Activated CD4-positive, alpha-beta T cell treated with anti-CD3 and anti-CD28 coated beads for 36 hours (primary cell): ENCODE measurements around the gene SERPINA4. TPM values are rescaled to one million over a fixed set of nuclear protein-coding genes. Genes with fewer than 3 reads are reported as not detected.

ENCODE experiments used
- ATAC-seq: fragments of 200-7000 bp; cut with Tn5 transposase; one replicate; pipeline ENCODE4 v1.10.0; 2021; ENCODE audit warnings: mild to moderate bottlenecking, moderate library complexity
- CTCF ChIA-PET: fragments of 350-600 bp; sonication (Branson Sonifier 250); formaldehyde crosslinking; loops from one replicate; lab custom pipeline; 2021; ENCODE audit warnings: antibody characterized with exemption; lab: Charles Lee
- POLR2A ChIA-PET: fragments of 350-600 bp; sonication (Branson Sonifier 250); formaldehyde crosslinking; loops from one replicate; lab custom pipeline; 2021; ENCODE audit warnings: antibody characterized with exemption, inconsistent platforms; lab: Charles Lee
- DNase-seq: peaks from one replicate; pipeline ENCODE4 v3.0.0-alpha.2; 2020
- H3K27ac Mint-ChIP-seq: one replicate; pipeline ENCODE4 v1.8.0; 2021; ENCODE audit warnings: mixed read lengths
- H3K27me3 Mint-ChIP-seq: one replicate; pipeline ENCODE4 v1.8.0; 2021; ENCODE audit warnings: mixed read lengths
- H3K36me3 Mint-ChIP-seq: one replicate; pipeline ENCODE4 v1.8.0; 2021; ENCODE audit warnings: low read depth, mixed read lengths
- H3K4me1 Mint-ChIP-seq: one replicate; pipeline ENCODE4 v1.8.0; 2021; ENCODE audit warnings: mixed read lengths
- H3K4me3 Mint-ChIP-seq: one replicate; pipeline ENCODE4 v1.8.0; 2021; ENCODE audit warnings: mild to moderate bottlenecking, moderate library complexity, mixed read lengths
- H3K9me3 Mint-ChIP-seq: one replicate; pipeline ENCODE4 v1.8.0; 2021; ENCODE audit warnings: low read depth, mixed read lengths
- intact Hi-C, 2 experiments: fragments of 100-400 bp; cut with DNase I in 1 of 2; cut with micrococcal nuclease in 1 of 2; formaldehyde crosslinking; loops; one replicate each; pipeline versions ENCODE4 v1.14.2 to v1.15.1; 2022 to 2024; cut with DNase I, micrococcal nuclease
- total RNA-seq, 2 experiments: library from RNA; stranded (reverse); gene quantifications; one replicate each; pipeline ENCODE4 v1.2.3, GENCODE V29; 2021

Gene SERPINA4
- total RNA-seq, 2 experiments from 2014 or later: not detected

GRCh38 chr14:94611179-94611578, 49.9 kb downstream of the SERPINA4 start:
- ChIA-PET POLR2A (no interaction called here), CTCF (no interaction called here)
- peaks cover 4% of the 10 kb centered on the region for H3K27me3 Mint-ChIP-seq
- H3K27ac Mint-ChIP-seq: no peak overlapping the region
- ATAC-seq: no peak
- H3K4me1 Mint-ChIP-seq: no peaks in the 10 kb centered on the region
- no peaks in the 10 kb centered on the region for H3K9me3 Mint-ChIP-seq
- H3K36me3 Mint-ChIP-seq: no peaks in the 10 kb centered on the region
- no peak for DNase-seq
- no peak overlapping the region for H3K4me3 Mint-ChIP-seq
- intact Hi-C loops: no loop called here

GRCh38 chr14:94612174-94612573, 50.9 kb downstream of the SERPINA4 start, which contains the start of gene SERPINA3:
SERPINA3 (plus strand) TSS chr14:94612391; CDS start chr14:94614442, 2,051 bp downstream.
- Mint-ChIP-seq H3K27ac (no peak within 1 kb of the TSS), H3K27me3 (peaks cover 4% of the 10 kb centered on the region), H3K36me3 (no peaks in the 10 kb centered on the region), H3K4me1 (no peaks in the 10 kb centered on the region), H3K9me3 (peaks cover 1% of the 10 kb centered on the region), H3K4me3 (no peak within 1 kb of the TSS)
- ATAC-seq: no peak
- intact Hi-C loops: no loop called here
- DNase-seq: no peak
- ChIA-PET CTCF (no interaction called here), POLR2A (no interaction called here)

- Mint-ChIP-seq H3K27ac (no peak overlapping the region), H3K4me3 (no peak overlapping the region), H3K27me3 (no peaks in the 10 kb centered on the region), H3K36me3 (no peaks in the 10 kb centered on the region), H3K4me1 (no peaks in the 10 kb centered on the region), H3K9me3 (peaks cover 2% of the 10 kb centered on the region)
- ATAC-seq (no peak), DNase-seq (no peak)
- CTCF ChIA-PET: interaction anchor here (0.5 kb wide), 1 partner anchor 75 kb away, joined by 3 read pairs; no protein-coding TSS in a partner anchor
- POLR2A ChIA-PET: interaction anchor here (0.7 kb wide), 1 partner anchor 1037 kb away, joined by 4 read pairs; no protein-coding TSS in a partner anchor
- intact Hi-C loops: no loop called here
Observed at GRCh38 chr14:94612580-94613554, 51.6 kb downstream of the SERPINA4 start.

DNA sequence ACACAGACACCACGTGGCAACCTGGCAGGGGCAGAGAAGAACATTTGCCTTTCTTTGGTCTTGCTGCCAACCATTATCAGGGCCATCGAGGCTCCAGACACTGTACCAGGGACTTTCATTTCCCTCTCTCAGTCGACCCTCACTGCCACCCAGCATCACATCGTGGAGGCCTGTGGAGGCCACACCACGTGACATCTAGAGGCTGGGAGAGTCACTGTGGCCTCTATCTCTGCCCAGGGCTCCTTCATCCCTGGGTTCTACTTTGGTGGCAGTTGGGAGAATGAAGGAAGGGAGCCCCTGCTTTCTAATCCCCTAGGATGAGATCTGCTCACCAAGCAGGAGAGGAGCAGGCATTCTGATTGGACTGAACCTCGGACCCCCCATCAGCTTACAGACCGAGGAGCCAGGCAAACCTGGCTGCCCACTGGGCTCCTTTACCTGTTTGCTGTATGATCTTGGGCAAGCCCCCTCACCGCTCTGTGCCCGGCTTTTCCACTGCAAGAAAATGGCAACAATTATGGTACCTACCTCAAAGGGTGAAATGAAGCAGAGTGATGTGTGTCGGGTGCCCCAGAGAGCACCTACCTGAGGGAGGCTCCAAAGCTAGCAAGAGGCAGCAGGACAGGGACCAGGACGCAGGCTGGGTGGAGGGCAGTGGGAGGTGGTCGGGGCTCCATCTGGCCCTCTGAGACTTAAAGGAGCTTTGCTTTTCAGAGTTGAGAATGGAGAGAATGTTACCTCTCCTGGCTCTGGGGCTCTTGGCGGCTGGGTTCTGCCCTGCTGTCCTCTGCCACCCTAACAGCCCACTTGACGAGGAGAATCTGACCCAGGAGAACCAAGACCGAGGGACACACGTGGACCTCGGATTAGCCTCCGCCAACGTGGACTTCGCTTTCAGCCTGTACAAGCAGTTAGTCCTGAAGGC, 52.7 kb downstream of the SERPINA4 start:
- intact Hi-C loops: no loop called here
- DNase-seq: no peak
- ATAC-seq: no peak
- H3K4me1 Mint-ChIP-seq: no peaks in the 10 kb centered on the region
- H3K4me3 Mint-ChIP-seq: no peak overlapping the region
- H3K27me3 Mint-ChIP-seq: no peaks in the 10 kb centered on the region
- peaks cover 2% of the 10 kb centered on the region for H3K9me3 Mint-ChIP-seq
- no peak overlapping the region for H3K27ac Mint-ChIP-seq
- H3K36me3 Mint-ChIP-seq: no peaks in the 10 kb centered on the region
- POLR2A ChIA-PET: interaction anchor here (0.7 kb wide), 1 partner anchor 1036 kb away, joined by 4 read pairs; no protein-coding TSS in a partner anchor
- CTCF ChIA-PET: no interaction called here

DNA sequence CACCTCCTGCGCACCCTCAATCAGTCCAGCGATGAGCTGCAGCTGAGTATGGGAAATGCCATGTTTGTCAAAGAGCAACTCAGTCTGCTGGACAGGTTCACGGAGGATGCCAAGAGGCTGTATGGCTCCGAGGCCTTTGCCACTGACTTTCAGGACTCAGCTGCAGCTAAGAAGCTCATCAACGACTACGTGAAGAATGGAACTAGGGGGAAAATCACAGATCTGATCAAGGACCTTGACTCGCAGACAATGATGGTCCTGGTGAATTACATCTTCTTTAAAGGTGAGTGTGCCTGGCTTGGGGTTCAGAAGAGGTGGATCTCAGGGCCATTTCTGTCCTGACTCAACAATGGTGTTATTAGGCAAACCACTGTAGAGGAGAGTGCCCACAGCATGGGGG, 53.6 kb downstream of the SERPINA4 start:
- ChIA-PET CTCF (no interaction called here), POLR2A (no interaction called here)
- no peaks in the 10 kb centered on the region for H3K36me3 Mint-ChIP-seq
- H3K27ac Mint-ChIP-seq: no peak overlapping the region
- H3K27me3 Mint-ChIP-seq: no peaks in the 10 kb centered on the region
- no peak overlapping the region for H3K4me3 Mint-ChIP-seq
- DNase-seq (no peak), ATAC-seq (no peak)
- intact Hi-C loops: no loop called here
- no peaks in the 10 kb centered on the region for H3K4me1 Mint-ChIP-seq
- peaks cover 2% of the 10 kb centered on the region for H3K9me3 Mint-ChIP-seq

DNA sequence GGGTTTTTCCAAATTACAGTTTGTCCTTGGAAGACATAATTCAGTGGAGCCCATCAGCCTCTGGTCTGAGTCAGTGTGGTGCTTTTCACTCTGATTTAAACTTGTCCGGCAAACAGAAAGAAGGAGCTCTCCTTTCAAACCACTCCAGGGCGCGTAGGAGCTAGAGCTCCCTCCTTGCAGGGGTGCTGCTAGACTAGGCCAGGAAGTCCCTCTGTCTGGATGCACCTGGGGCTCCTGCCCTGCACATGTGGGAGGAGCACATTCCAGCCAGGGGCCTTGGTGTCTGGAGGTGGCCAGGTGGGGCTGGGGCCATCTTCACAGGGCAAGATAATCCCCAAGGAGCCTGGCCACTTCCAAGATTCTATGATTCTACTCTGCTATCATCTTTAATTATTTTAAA, 54.0 kb downstream of the SERPINA4 start:
- Mint-ChIP-seq H3K27me3 (no peaks in the 10 kb centered on the region), H3K36me3 (no peaks in the 10 kb centered on the region), H3K9me3 (peaks cover 2% of the 10 kb centered on the region), H3K27ac (no peak overlapping the region), H3K4me3 (no peak overlapping the region), H3K4me1 (no peaks in the 10 kb centered on the region)
- intact Hi-C loops: no loop called here
- ATAC-seq (no peak), DNase-seq (no peak)
- ChIA-PET CTCF (no interaction called here), POLR2A (no interaction called here)

- H3K27me3 Mint-ChIP-seq: no peaks in the 10 kb centered on the region
- no peak for DNase-seq
- peaks cover 2% of the 10 kb centered on the region for H3K9me3 Mint-ChIP-seq
- H3K27ac Mint-ChIP-seq: no peak overlapping the region
- no peak overlapping the region for H3K4me3 Mint-ChIP-seq
- ATAC-seq: no peak
- intact Hi-C loops: no loop called here
- H3K36me3 Mint-ChIP-seq: no peaks in the 10 kb centered on the region
- POLR2A ChIA-PET: no interaction called here
- no peaks in the 10 kb centered on the region for H3K4me1 Mint-ChIP-seq
- CTCF ChIA-PET: no interaction called here
Observed at GRCh38 chr14:94615823-94616570, 54.8 kb downstream of the SERPINA4 start.

DNA sequence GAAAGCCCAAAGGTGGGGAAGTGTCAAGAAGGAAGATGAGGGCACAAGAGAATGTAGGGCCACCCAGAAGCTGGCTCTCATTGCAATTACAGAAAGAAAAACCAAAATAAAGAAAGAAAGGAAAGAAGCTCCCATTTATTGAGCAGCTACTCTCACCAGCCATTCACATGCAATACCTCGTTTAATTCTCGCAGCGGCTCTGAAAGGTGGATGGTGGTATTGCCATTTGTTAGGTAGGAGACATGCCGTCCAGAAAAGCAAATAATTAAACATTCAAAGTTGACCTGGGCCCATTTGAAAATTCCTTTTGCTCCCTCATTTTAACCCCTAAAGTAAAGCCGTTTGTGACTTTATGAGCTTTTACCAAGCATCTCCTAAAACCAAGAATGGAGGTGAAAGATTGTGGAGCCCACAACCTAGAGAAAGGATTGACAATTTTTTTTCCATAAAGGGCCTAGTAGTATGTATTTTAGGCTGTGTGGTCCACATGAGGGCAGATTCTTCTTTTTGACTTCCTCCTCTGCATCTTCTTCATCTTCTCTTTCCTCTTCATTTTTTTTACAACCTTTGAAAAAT, 56.2 kb downstream of the SERPINA4 start:
- DNase-seq: no peak
- CTCF ChIA-PET: no interaction called here
- H3K27me3 Mint-ChIP-seq: no peaks in the 10 kb centered on the region
- H3K4me1 Mint-ChIP-seq: no peaks in the 10 kb centered on the region
- no peaks in the 10 kb centered on the region for H3K36me3 Mint-ChIP-seq
- no peak for ATAC-seq
- peaks cover 2% of the 10 kb centered on the region for H3K9me3 Mint-ChIP-seq
- H3K4me3 Mint-ChIP-seq: no peak overlapping the region
- no peak overlapping the region for H3K27ac Mint-ChIP-seq
- POLR2A ChIA-PET: interaction anchor here (0.7 kb wide), 1 partner anchor 743 kb away, joined by 3 read pairs; no protein-coding TSS in a partner anchor
- intact Hi-C loops: no loop called here

GRCh38 chr14:94617988-94618822, 57.0 kb downstream of the SERPINA4 start:
- no peaks in the 10 kb centered on the region for H3K36me3 Mint-ChIP-seq
- no peaks in the 10 kb centered on the region for H3K27me3 Mint-ChIP-seq
- peaks cover 2% of the 10 kb centered on the region for H3K9me3 Mint-ChIP-seq
- CTCF ChIA-PET: no interaction called here
- H3K4me1 Mint-ChIP-seq: no peaks in the 10 kb centered on the region
- no peak overlapping the region for H3K4me3 Mint-ChIP-seq
- ATAC-seq: no peak
- DNase-seq: no peak
- intact Hi-C loops: no loop called here
- POLR2A ChIA-PET: interaction anchor here (0.6 to 0.7 kb wide), 2 partner anchors 744 to 1377 kb away, joined by 3 to 5 read pairs; no protein-coding TSS in a partner anchor
- H3K27ac Mint-ChIP-seq: no peak overlapping the region

GRCh38 chr14:94619297-94619696, 58.1 kb downstream of the SERPINA4 start:
- intact Hi-C loops: no loop called here
- Mint-ChIP-seq H3K4me1 (no peaks in the 10 kb centered on the region), H3K36me3 (no peaks in the 10 kb centered on the region), H3K27me3 (no peaks in the 10 kb centered on the region), H3K9me3 (peaks cover 2% of the 10 kb centered on the region), H3K27ac (no peak overlapping the region), H3K4me3 (no peak overlapping the region)
- ATAC-seq (no peak), DNase-seq (no peak)
- ChIA-PET CTCF (no interaction called here), POLR2A (no interaction called here)
